GM18861 (cell line): ENCODE results near the gene ZCCHC13.
A peak's percentile ranks its signal among the peaks of the same experiment; 100 is the strongest.
"Not testable (repeated sequence)": the region's sequence is repeated elsewhere in the genome, so short reads cannot be mapped to it uniquely, and the experiment has no call there.

Source experiments
- ATAC-seq: cut with Tn5 transposase; IDR thresholded peaks from one replicate; pipeline ENCODE4 v1.9.1; 2021; ENCODE audit not compliant: unreplicated experiment

Gene ZCCHC13

GRCh38 chrX:74304016-74304415 is at the start of gene ZCCHC13:
Gene ZCCHC13, plus strand, starts transcription at chrX:74304180. Its CDS starts 87 bp downstream, at chrX:74304267.
- ATAC-seq, result no peak

- ATAC-seq, result not testable (repeated sequence)
Observed at GRCh38 chrX:74258111-74258510, 45.9 kb upstream of the ZCCHC13 start.

- ATAC-seq, result no peak
Observed at GRCh38 chrX:74259885-74260491, 44.0 kb upstream of the ZCCHC13 start.

- no peak for ATAC-seq
Observed at GRCh38 chrX:74262452-74263209, 41.3 kb upstream of the ZCCHC13 start.

- ATAC-seq, result no peak
Observed at GRCh38 chrX:74270393-74270792, 33.6 kb upstream of the ZCCHC13 start.

GRCh38 chrX:74272230-74272629 is 31.8 kb upstream of the ZCCHC13 start:
- ATAC-seq, result peak; percentile 36

GRCh38 chrX:74274516-74274915 is 29.5 kb upstream of the ZCCHC13 start:
- ATAC-seq, result no peak

- no peak for ATAC-seq
Observed at GRCh38 chrX:74277320-74277719, 26.7 kb upstream of the ZCCHC13 start.

- ATAC-seq, result no peak
Observed at GRCh38 chrX:74277846-74278245, 26.1 kb upstream of the ZCCHC13 start.

- ATAC-seq, result peak; percentile 54
Observed at GRCh38 chrX:74280759-74281158, 23.2 kb upstream of the ZCCHC13 start.

- ATAC-seq, result no peak
Observed at GRCh38 chrX:74284391-74284952, 19.5 kb upstream of the ZCCHC13 start.

GRCh38 chrX:74286950-74287740 is 16.8 kb upstream of the ZCCHC13 start:
- no peak for ATAC-seq

GRCh38 chrX:74291577-74291963 is 12.4 kb upstream of the ZCCHC13 start:
- ATAC-seq, result no peak

GRCh38 chrX:74291964-74292807 is 11.8 kb upstream of the ZCCHC13 start:
- peak; percentile 94 for ATAC-seq

- ATAC-seq, result no peak
Observed at GRCh38 chrX:74292808-74293123, 11.2 kb upstream of the ZCCHC13 start.

- ATAC-seq, result no peak
Observed at GRCh38 chrX:74293343-74293946, 10.5 kb upstream of the ZCCHC13 start.

- no peak for ATAC-seq
Observed at GRCh38 chrX:74295101-74295500, 8.9 kb upstream of the ZCCHC13 start.

GRCh38 chrX:74297766-74298165 is 6.2 kb upstream of the ZCCHC13 start:
- no peak for ATAC-seq

GRCh38 chrX:74300869-74301268 is 3.1 kb upstream of the ZCCHC13 start:
- ATAC-seq, result no peak

GRCh38 chrX:74318672-74319071 is 14.7 kb downstream of the ZCCHC13 start:
- ATAC-seq, result no peak
